Measurements from ENCODE around the gene PHLPP1.
A peak's percentile ranks its signal among the peaks of the same experiment; 100 is the strongest.

GRCh38 chr18:62715436-62715758 lies at the start of gene PHLPP1:
- TF ChIP-seq CTCF (IDR thresholded peaks at IDR 0.05) (no peak), POLR2AphosphoS5 (IDR thresholded peaks at IDR 0.05) (peak in 1 of 3 donors; percentile 39)
